OCI-LY3 (cell line): Measurements from ENCODE around the gene COX7C.

Experiments
- EZH2phosphoT487 ChIP-seq: fragments of 200-600 bp; shearing (Covaris generic); IDR thresholded peaks from 2 replicates; pipeline ENCODE4 v1.6.1; 2018; ENCODE audit warnings: antibody characterized with exemption, mixed run types, low read depth
- TF ChIP-seq, protein P1 (sequence below): fragments of 200-600, 300-600 bp; sonication (generic); IDR thresholded peaks from 2 replicates; pipeline ENCODE4 v1.5.1; 2014; ENCODE audit warnings: antibody characterized with exemption, low read length, low read depth

DNA sequence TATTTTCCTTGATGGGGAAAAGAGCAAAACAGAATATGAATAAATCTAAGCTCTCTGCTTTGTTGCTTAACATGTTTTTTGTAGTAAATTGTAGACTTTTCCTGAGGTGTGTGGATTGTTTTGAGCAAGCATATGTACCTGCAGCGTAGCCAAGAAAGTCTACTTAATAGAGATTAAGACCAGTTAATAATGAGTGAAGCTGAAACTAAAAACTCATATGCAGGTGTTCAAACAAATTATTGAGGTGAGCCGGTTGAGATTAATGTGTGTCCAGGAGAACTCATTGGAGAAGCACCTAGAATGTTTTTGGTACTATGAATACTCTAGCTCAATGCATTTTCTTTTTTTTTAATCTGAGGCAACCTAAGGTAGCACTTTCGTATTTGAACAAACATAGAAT, 49.2 kb downstream of the COX7C start:
- TF ChIP-seq, protein P1, sequence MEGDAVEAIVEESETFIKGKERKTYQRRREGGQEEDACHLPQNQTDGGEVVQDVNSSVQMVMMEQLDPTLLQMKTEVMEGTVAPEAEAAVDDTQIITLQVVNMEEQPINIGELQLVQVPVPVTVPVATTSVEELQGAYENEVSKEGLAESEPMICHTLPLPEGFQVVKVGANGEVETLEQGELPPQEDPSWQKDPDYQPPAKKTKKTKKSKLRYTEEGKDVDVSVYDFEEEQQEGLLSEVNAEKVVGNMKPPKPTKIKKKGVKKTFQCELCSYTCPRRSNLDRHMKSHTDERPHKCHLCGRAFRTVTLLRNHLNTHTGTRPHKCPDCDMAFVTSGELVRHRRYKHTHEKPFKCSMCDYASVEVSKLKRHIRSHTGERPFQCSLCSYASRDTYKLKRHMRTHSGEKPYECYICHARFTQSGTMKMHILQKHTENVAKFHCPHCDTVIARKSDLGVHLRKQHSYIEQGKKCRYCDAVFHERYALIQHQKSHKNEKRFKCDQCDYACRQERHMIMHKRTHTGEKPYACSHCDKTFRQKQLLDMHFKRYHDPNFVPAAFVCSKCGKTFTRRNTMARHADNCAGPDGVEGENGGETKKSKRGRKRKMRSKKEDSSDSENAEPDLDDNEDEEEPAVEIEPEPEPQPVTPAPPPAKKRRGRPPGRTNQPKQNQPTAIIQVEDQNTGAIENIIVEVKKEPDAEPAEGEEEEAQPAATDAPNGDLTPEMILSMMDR: no peak
- TF ChIP-seq EZH2phosphoT487: no peak
